ENCODE measurements around the gene IMPG2.

DNA sequence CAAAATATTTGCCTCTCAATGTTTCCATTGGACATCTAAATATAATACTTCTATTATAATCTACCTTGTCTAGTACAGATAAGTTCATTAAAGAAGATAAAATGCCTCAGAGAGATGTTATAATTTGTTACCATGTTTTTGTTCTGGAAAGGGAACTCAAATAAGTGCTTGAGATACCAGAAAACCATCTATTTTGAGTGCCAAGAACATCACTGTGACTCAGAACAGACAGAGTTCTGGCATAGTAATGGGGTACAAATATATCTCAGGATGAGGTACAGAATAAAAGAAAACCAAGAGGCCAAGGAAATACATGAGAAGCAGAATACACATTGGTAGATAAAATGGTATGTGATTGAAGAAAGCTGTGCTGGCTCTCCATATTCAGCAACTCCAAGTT, 58.9 kb downstream of the IMPG2 start:
- TF ChIP-seq CTCF (conservative IDR thresholded peaks at IDR 0.05; ENCODE audit: low read depth, low read length), result no peak
- TF ChIP-seq EZH2 (IDR thresholded peaks at IDR 0.05; ENCODE audit: borderline replicate concordance, low read depth, low read length, poor library complexity, severe bottlenecking), result no peak

Measured in A673 (cell line).